GM19372 (cell line): ENCODE data around the gene LHFPL6.

Source experiments
- ATAC-seq: cut with Tn5 transposase; IDR thresholded peaks from one replicate; pipeline ENCODE4 v1.9.1; 2021; ENCODE audit warnings: mild to moderate bottlenecking, low read depth, moderate library complexity; ENCODE audit not compliant: unreplicated experiment

The LHFPL6 gene

DNA sequence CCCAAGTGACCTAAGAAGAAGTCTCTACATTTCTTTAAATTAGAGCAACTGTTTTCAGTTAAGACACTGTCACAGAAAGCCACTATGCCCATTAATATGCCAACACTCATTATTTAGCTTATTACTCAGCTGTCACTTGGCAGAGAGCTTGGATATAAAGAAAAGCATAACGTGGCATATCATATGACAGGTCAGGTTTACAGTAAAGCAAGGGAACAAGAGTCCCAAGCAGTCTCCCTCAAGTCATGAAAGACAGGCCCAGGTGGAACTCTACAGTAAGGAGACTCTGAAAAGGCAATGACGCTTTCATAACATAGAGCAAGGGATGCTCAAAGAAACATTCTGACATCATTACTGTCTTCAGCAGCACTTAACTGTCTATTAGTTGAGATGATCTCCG lies 6.3 kb downstream of the LHFPL6 start:
- no peak for ATAC-seq

DNA sequence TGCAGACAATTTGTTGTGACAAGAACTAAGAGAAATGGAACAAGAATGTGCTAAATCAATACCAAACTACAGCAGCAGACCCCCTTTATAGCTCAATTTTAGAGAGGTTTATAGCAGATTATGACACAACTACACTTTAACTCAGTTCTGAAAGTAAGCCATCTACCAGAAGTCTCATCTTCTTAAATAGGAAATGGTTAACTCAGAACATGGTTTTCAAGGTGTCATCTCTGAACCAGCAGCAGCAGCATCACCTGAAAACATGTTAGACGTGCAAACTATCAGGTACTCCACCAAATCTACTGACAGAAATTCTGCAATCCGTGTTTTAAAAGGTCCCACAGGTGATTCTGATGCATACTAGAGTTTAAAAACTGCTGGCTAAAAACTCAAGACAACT lies 6.8 kb downstream of the LHFPL6 start:
- no peak for ATAC-seq

DNA sequence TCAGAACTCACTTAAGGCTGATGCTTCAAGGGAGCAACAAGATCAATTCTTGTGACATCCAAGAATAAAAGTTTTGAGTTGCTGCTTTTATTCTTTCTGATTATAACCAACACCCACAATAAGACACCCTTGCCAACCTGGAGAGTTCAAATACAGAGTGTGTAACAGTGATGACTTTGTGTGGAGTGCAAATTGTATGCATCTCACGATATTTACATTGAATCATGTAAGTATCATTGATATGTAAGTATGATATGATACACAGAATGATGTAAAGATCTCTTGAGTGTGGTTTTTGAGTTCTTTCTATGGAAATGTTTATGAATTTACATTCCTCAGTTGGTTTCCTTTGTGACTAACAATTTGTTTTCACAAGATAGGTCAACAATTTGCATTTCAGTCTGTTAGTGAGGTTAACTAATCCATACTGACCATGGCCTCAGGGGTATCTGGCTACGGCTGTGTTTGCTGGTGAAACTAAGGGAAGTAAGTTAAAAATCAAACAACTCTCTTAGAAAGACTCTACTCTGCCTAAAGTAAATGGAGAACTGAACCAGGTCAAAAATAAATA lies 12.4 kb downstream of the LHFPL6 start:
- no peak for ATAC-seq

DNA sequence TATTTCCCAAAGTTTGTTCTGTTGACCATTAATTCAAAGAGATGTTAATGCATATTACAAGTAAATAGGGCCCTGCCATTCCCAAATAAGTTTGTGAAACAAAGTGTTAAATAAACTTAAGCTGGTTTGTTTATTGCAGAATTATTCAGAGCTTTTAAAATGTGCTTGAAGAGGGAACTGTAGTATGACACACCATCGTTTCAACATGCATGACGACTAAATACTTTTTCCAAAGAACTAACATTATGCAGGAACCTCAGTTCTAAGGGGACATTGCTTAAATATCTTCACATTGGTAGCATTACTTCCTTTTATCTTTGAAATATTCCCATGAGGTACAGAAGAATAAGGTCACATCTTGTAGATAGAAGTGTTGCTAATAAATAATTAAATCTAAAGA lies 14.6 kb downstream of the LHFPL6 start:
- no peak for ATAC-seq

DNA sequence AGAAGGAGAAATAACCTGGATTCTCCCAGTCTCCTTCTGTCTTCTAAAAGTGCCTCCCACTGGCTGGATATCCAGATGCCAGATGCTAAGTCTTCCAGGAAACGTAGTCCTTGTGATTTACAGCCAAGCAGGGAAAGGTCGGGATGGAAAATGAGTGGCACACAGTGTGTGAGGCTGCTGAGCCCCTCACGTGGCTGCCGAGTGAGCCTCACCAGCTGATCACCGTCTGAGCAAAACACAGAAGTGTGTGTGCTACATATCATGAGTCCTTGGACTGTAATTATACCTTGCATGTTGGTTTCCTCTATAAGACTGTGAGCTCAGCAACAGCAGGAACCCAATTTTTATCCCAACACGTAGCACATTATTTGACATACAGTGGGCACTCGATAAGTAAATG lies 15.1 kb downstream of the LHFPL6 start:
- ATAC-seq, result no peak

DNA sequence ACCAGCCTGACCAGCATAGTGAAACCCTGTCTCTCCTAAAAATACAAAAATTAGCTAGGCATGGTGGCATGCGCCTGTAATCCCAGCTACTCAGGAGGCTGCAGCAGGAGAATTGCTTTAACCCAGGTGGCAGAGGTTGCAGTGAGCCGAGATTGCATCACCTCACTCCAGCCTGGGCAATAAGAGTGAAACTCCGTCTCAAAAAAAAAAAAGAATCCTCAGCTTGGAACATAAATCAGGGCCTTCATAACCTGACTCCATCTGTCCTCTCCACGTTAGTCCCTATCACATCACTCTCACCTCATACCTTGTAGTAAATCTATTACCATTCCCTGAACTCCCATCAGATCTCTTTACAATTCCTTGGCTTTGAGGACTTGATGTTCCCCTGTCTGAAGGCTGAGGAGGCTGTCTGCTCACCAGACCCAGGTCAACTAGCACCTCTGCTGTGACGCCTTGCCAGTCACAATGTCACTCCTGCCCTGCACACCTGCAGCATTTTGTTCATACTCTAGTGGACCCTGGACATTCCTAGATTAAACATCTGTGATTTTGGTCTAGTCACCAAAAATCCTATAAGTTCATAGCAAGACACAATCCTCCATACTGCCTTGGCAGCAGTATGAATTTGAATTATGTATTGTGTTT lies 15.9 kb downstream of the LHFPL6 start:
- no peak for ATAC-seq

DNA sequence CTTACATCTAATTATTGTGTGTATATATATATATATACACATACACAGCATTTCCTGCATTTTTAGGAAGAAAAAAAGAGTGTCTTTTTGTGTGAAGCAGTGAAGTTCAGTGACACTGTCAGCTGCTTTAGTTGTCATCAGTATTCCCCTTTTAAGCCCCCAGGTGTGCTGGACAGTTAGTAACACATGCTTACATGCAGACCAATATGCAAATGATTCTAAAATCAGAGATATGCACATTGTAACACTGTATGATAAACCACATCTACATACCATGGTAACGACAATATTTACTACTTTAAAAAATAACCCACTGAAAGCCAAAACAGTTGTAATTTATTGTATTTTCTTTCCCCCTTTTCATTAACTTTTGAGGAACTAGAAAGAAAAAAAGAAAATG lies 16.8 kb downstream of the LHFPL6 start:
- no peak for ATAC-seq

DNA sequence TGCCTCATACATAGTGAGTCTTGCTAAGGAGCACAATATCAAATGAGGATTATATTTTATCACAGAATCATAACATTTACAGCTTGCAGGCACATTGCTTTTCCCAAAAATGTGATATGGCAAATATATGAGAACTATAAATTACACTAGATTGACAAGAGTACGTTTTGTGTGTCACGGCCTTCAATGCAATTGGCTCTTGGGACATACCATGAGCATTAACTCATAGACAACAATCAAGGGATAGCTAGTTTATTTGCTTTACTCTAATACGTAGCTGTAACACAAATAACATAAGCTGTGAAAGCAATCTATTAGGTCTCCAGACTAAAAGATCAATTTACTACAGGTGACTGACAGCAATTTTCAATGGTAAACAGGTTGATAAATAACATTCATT lies 17.8 kb downstream of the LHFPL6 start:
- no peak for ATAC-seq

DNA sequence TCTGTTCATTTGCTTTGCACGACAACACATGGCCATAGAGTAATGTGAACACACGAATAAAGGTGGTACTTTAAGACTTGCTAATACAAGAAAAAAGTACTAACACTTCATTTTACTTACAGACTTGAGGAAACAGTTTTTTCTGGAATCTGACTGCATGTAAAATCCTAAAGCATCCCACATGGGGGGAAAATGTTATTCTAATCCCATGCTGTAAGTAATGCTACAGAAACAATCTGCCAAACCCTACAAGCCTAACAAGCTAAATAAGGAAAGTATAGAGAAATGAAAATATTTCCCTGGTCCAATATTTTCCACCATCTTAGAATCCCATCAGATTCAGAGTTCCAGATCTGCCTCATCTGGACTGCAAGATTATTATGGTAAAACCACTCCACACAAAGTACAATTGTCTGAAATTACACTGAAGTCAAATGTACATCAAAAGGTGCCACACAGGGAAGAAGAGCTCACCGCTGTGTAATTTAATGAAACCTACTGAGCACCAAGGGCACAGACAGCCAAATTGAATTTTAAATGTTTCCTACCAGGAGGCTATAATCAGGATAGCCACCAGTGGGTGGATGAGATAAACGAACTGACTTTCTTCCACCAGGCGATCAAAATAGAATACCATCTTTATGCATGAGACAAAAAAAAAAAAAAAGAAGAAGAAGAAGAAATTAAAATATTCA lies 22.0 kb downstream of the LHFPL6 start:
- no peak for ATAC-seq

DNA sequence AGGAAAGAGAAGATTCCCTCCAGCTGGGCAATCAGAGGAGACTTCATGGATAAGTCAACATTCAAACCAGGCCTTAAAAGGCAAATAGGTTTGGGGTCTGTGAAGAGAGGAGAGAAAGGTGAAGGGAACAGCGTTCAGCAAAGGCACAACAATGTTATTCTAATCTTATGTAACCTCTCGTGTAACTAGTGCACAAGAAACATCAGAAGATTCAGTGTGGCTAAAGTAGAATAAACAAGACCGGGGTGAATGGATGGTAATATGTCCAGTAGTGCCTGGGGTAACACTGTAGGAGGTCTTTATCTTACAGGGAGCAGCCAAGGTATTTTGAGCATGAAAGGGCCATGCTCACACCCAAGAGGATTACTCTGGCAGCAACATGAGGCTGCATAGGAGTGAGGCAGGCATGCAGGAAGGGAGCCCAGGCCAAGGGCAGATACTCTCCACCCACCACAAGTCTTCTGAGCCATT lies 24.1 kb downstream of the LHFPL6 start:
- ATAC-seq, result no peak

DNA sequence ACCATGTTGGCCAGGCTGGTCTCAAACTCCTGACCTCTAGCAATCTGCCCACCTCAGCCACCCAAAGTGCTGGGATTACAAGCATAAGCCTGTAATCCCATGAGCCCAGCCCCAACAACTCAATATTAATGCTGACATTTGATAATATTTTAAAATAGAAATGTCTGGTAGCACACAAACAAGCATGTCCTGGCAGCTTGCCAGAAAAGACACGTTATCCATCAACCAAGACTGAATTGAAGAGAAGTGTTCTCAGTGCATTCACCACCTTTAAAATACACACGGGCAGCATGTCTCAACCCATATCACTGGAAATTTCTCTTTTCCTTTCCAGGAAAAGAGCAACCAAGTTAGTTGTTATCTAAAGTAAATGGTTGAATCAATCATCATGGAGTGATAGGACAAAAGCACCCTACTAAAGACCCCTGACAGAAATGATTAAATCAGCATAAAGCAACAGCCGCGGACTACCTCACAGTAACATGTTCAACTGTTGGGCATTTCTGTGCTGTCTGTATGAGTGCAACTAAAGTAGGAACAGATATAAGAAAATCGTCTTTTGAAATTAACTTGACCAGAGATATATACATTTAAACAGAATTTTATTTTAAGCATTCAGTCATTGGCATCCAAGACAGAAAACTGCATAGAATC lies 25.0 kb downstream of the LHFPL6 start:
- no peak for ATAC-seq

DNA sequence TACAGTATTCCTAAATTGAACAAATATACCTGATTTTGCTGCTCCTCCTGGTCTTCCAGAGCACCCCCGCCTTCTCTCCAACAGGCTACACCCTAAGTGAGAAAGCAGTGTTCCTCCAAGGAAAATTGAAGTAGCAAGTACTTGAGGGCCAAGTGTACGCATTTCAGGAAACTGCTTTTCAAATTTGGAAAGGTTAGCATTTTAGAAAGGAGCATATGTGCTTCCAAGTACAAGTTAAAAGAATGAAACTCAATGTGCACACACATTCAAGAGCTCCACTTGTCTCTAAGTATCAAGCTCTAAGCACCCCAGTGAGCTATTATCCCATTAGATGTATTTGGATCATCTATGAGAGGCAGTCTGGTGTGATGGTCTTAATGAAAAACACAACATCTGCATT lies 25.8 kb downstream of the LHFPL6 start:
- ATAC-seq, result no peak

DNA sequence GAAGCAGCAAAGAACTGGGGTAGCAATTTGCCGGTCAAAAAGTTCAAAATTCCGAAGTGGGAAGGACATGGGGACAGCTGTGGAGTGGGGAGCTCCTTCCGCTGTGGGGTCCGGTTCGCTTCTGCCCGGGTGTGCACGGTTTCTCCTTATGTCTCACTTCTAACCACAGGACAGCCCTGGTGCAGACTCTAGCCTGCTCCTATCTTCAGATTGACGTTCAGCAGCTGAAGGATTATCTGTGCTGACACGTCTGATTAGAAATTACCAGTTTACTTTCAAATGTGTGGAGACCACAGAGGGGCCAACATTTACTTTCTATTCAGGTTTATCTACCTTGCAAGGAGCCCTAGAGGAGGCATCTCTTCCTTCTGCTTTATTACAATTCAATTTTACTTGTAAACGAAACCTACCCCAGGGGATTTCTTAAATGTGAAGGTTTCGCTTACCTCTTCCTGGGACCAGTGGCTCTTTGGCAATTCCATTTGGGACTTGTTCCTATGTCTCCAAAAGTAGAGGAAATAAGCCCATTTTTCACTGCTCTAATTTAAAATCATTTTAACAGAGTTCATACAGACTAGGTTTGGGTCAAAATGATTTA lies 27.3 kb downstream of the LHFPL6 start:
- ATAC-seq, result no peak

DNA sequence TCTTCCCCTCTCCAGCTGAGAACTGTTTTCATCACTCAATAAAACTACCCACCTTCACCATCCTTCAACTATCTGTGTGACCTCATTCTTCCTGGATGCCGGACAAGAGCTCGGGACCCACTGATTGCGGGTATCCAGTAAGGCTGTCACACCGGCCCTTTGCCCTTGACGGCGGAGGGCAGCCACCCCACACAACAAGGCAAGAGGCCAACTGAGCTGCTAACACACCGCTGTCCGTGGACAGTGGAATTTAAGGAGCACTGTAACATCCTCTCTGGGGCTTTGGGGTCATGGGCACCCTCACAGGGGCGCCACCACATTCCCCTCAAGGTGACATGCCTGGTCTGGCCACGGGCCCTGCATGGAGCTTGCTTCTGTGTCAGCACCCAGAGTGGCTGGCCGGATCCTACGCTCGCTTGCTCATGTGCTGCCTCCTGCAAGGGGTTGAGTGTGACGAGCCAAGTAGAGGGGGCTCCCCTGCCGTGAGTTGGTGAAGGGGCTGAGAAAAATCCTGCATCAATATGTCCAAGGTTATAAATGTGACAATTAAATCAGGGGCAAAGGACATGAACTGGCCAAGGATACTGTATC lies 31.4 kb downstream of the LHFPL6 start:
- no peak for ATAC-seq

DNA sequence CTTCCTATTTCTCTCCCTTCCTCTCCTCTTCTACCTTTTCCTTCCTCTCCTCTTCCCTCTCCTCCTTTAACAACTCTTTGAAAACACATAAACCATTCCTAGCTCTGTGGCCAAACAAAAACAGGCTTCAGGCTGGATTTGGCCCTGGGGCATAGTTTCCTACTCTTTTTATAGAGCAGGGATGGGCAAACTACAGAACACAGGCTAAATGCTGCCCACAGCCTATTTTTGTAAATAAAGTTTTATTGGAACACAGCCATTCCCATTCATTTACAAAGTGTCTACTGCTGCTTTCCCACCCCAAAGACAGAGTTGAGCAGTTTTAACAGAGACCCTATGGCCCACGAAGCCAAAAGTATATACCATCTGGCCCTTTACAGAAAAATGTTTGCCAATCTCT lies 35.4 kb downstream of the LHFPL6 start:
- ATAC-seq, result no peak

DNA sequence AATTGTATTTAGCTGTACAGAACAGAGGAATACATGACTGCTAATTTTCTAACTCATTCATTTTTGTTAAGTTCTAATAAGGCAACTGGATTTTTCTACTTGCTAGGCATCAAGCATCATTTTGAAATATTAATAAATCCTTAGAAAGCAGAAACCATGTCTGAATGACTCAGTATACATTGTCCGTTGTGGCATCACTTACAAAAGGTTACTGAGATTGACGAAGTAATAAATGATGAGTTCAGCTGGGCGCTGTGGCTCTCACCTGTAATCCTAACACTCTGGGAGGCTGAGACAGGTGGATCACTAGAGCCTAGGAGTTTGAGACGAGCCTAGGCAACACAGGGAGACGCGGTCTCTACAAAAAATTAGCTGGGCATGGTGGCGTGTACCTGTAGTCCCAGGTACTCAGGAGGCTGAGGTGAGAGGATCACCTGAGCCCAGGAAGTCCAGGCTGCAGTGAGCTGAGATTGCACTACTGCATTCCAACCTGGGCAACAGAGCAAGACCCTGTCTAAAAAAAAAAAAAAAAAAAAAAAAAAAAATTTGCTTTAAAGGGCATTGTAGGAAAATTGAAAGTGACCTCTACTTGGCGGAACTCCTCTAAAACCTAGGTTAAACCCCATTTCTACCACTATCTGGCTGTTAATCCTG lies 36.6 kb downstream of the LHFPL6 start:
- no peak for ATAC-seq

DNA sequence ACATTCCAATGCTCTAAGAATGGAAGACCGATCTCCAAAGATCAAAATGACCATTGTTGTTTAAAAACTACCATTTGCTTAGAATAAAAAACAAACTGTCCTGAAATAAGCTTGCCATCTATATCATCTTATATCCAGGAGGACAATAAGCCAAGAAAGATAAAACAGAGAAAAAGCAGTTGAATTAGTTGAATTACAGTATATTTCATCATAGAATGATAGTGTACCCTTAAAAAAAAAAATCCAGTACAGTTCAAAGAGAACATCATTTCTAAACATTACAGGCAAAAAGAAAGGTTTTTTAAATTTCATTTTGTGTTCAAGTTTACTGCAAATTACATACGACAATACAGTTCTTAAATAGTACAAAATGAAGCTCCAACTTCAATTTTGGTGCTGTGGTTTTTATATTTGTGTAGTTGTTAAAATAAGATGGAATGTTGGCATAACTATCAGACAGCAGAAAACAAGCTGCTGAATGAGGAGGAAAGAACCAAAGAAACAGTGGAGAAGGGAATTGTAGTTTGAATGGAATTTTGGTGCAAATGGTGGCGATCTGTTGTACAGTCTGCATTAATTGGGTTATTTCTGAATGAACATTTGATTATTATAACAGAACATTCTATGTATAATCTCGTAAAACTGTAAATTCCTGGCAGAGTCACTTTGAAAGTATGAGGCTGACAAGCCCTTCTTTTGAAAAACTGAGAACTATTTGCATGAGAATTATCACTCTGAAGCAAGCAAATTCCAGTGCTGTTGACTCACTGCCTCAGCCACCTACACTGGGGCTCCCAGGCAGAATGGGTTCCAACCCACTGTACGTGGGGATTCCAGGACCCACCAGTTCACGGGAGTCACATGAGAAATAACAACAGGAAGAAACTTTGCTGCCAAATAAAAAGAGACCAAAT lies 37.7 kb downstream of the LHFPL6 start:
- no peak for ATAC-seq

DNA sequence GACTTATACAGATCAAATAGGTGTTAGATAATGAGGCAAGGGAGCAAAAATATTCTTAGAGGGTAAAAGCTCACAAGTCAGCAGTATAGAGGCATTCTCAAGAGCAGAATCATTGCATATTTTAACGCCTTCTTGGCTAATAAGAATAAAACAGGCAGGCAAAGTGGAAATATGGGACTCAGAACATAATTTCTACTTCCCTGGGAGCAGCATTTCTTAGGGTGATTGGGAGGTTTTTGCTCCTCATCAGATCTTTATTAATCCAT lies 39.6 kb downstream of the LHFPL6 start:
- ATAC-seq, result no peak

DNA sequence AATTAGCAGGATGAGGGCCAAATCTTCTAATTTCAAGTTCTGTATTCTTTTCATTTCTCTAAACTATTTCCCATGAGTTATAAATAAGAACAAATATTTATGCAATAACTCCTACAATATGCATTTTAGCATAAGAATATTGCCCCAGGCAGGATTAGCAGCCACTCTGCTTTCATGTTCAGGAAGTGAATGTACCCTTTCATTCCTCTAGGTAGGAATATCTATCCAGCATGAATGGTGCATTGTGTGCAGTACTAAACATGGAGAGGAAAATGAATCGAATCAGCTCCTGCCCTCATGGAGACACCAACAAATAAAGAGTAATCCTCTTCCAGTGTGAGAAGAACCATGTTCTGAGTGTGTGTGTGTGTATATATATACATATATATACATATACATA lies 41.0 kb downstream of the LHFPL6 start:
- no peak for ATAC-seq

DNA sequence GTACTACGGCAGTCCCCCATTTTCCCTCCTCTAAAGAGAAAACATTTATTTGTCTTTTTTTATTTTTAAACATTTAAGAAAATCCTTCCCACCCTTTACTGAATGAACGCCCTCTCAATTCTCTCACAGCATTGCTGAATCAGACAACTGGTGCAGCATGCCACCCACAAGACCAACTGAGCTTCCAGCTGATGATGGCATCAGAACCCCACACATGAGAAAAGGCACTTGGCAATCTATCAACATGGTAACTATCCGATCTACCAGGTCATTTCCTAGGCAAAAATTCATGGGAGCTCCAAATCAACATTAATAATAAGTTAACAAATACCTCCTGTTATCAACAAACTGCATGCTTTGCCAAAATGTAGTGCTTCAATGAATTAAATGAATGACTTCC lies 43.1 kb downstream of the LHFPL6 start:
- no peak for ATAC-seq
